Measurements from ENCODE around the gene FAM124B.

FAM124B gene

DNA sequence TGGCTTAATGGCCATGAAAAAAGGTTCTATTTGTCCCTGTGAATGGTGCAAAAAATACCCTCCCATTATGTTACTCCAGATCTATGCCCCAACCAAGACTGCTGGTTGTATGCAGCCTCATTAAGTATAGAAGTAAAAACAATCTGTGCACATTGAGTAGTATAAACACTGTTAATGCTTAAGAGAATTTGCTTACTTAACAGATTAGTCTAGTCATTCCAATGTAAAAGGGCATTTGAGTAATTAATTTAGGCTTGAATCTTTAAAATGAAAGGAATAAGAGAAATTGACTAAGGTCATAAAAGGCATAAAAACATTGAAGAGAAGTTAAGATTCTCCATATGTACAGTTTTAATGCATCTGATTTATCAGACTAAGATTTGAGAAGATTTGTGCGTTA is 51.2 kb downstream of the FAM124B start:
- Histone ChIP-seq H3K4me1 (ENCODE audit: control insufficient read depth, insufficient read depth, low read length) (no peaks in the 10 kb centered on the region), H3K4me3 (ENCODE audit: low read depth, low read length) (no peak overlapping the region), H3K9me3 (ENCODE audit: control insufficient read depth, insufficient read depth, low read length) (no peaks in the 10 kb centered on the region), H3K36me3 (ENCODE audit: control insufficient read depth, insufficient read depth, low read length) (no peaks in the 10 kb centered on the region), H3K27me3 (ENCODE audit: control insufficient read depth, insufficient read depth, low read length) (no peaks in the 10 kb centered on the region), H3K9ac (ENCODE audit: low read depth, low read length) (no peak overlapping the region)

DNA sequence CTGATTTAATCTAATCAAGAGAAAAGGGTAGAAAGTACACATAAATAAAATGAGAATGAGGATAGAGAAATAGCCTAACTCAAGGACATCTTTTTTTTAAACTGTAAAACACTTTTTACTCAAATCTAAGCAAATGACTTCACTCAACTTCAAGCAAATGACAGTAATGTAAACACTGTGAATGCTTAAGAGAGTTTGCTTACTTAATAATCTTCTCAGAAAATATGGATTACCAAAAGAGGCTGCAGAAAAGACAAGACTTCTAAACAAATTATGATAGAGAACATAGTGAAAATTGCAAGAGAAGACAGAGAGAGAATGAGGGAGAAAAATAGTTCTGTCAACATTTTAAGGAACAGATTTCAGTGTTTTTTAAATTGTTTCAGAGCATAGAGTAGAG is 52.5 kb downstream of the FAM124B start:
- Histone ChIP-seq H3K4me3 (ENCODE audit: low read depth, low read length) (no peak overlapping the region), H3K9ac (ENCODE audit: low read depth, low read length) (no peak overlapping the region), H3K4me1 (ENCODE audit: control insufficient read depth, insufficient read depth, low read length) (no peaks in the 10 kb centered on the region), H3K27me3 (ENCODE audit: control insufficient read depth, insufficient read depth, low read length) (no peaks in the 10 kb centered on the region), H3K9me3 (ENCODE audit: control insufficient read depth, insufficient read depth, low read length) (no peaks in the 10 kb centered on the region), H3K36me3 (ENCODE audit: control insufficient read depth, insufficient read depth, low read length) (no peaks in the 10 kb centered on the region)

DNA sequence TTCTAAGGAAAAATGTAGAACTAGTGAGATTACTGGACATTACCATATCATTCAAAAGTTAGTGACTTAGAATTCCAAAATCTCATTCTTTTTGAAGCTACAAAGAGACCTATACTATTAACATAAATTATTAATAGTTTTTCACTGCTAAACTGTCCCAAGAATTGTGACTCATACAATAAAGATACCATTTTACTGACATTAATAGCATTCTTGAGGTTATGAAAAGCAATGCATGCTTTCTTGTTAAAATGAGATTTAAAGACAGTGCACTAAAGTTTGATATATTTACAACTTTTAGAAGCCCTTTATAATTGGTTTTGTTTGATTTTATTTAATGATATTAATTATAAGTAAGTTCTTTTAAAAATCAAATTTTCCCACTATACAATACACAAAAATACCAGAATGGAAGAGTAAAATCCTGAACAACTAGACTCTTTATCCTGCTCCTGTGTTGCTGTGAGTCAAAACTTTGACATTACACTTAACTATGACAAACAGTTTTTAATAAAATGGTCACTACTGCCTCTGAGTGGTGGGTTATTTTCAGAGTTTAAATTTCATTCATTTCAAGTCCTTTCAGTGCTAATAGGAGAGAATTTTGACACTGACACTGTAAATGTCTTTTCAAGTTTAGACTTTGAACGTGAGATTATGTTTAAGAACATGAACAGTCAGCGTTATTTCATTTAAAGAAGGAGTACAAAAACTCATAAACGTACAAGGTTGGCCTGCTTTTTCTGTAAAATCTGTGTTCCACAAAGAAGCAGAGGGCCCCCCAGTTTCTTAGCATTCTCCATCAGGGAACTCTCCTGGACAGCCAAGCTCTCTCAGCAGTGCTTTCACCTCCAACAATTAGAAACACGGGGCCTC is 54.5 kb downstream of the FAM124B start:
- H3K27me3 ChIP-seq (ENCODE audit: control insufficient read depth, insufficient read depth, low read length) = no peaks in the 10 kb centered on the region
- H3K36me3 ChIP-seq (ENCODE audit: control insufficient read depth, insufficient read depth, low read length) = no peaks in the 10 kb centered on the region
- H3K9ac ChIP-seq (ENCODE audit: low read depth, low read length) = no peak overlapping the region
- no peaks in the 10 kb centered on the region for H3K4me1 ChIP-seq (ENCODE audit: control insufficient read depth, insufficient read depth, low read length)
- no peak overlapping the region for H3K4me3 ChIP-seq (ENCODE audit: low read depth, low read length)
- no peaks in the 10 kb centered on the region for H3K9me3 ChIP-seq (ENCODE audit: control insufficient read depth, insufficient read depth, low read length)

DNA sequence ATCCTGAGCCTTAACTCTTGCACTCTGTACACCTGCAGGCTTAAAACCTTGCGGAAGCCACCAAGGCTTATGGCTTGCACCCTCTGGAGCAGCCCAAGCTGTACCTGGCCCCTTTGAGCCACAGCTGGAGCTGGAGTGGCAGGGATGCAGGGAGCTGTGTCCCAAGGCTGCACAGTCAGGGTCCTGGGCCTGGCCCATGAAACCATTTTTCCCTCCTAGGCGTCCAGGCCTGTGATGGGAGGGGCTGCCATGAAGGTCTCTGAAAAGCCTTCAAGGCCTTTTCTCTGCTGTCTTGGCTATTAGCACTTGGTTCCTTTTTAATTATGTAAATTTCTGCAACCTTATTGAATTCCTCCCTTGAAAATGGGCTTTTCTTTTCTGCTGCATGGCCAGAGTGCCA is 56.4 kb downstream of the FAM124B start:
- Histone ChIP-seq H3K27me3 (ENCODE audit: control insufficient read depth, insufficient read depth, low read length) (no peaks in the 10 kb centered on the region), H3K36me3 (ENCODE audit: control insufficient read depth, insufficient read depth, low read length) (no peaks in the 10 kb centered on the region), H3K9ac (ENCODE audit: low read depth, low read length) (no peak overlapping the region), H3K4me1 (ENCODE audit: control insufficient read depth, insufficient read depth, low read length) (no peaks in the 10 kb centered on the region), H3K9me3 (ENCODE audit: control insufficient read depth, insufficient read depth, low read length) (no peaks in the 10 kb centered on the region), H3K4me3 (ENCODE audit: low read depth, low read length) (no peak overlapping the region)

DNA sequence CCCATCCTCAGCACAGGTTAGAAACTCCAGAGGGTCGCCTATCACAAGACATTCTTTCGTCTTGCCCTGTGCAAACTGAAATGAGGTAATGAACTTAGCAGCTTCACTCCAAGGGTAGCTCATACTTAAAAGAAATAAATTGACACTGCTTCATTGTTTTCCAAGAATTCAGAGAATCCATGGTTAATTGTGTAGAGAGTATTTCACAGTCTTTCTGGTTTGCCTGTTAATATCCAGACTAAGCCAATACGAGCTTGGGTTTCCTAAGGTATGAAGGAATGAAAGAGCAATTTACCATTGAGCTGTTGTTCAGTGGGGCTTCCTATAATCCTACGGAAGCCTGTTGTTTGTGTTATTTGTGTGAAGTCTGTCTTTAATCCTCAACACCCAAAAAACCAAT is 58.7 kb downstream of the FAM124B start:
- H3K27me3 ChIP-seq (ENCODE audit: control insufficient read depth, insufficient read depth, low read length) = no peaks in the 10 kb centered on the region
- H3K4me1 ChIP-seq (ENCODE audit: control insufficient read depth, insufficient read depth, low read length) = no peaks in the 10 kb centered on the region
- no peak overlapping the region for H3K4me3 ChIP-seq (ENCODE audit: low read depth, low read length)
- no peaks in the 10 kb centered on the region for H3K9me3 ChIP-seq (ENCODE audit: control insufficient read depth, insufficient read depth, low read length)
- no peaks in the 10 kb centered on the region for H3K36me3 ChIP-seq (ENCODE audit: control insufficient read depth, insufficient read depth, low read length)
- H3K9ac ChIP-seq (ENCODE audit: low read depth, low read length) = no peak overlapping the region

DNA sequence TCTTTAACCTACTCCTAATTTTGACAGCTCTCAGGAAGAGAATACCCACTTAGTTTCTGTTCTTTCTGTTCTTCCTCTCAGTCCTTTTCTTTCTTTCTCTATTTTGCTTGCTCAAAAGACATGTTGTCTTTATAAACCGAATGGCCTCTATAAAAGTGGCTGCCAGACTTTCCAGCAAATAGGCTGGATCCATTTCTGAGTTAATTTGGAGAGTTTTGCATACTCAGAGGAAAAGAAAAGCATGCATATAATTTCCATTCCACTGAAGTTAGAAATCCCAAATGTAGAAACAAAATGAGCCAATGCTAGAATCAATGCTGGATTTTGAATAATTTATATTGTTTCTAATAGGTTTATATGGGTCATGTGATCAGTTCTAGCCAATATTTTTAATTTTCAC is 65.9 kb downstream of the FAM124B start:
- H3K4me3 ChIP-seq (ENCODE audit: low read depth, low read length) = no peak overlapping the region
- H3K36me3 ChIP-seq (ENCODE audit: control insufficient read depth, insufficient read depth, low read length) = no peaks in the 10 kb centered on the region
- no peaks in the 10 kb centered on the region for H3K27me3 ChIP-seq (ENCODE audit: control insufficient read depth, insufficient read depth, low read length)
- H3K9me3 ChIP-seq (ENCODE audit: control insufficient read depth, insufficient read depth, low read length) = no peaks in the 10 kb centered on the region
- H3K4me1 ChIP-seq (ENCODE audit: control insufficient read depth, insufficient read depth, low read length) = no peaks in the 10 kb centered on the region
- no peak overlapping the region for H3K9ac ChIP-seq (ENCODE audit: low read depth, low read length)

DNA sequence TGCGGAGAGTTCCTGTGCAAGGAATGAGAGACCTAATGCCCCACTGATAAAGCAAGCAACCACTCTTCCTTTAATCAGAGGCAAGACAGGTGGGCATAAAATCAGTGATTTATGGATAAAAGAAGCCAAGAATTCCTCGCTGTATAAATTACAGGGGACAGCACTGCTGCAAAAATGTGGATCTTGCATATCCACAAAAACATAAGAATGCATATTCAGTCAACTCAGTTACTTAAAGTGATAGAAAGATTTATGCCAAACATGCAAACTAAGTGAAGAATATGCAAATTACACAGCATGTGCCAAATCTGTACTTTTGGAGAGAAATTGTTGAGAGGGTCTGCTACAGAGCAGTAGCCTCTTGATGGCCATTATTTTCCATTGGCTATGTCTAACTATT is 67.2 kb downstream of the FAM124B start:
- Histone ChIP-seq H3K27me3 (ENCODE audit: control insufficient read depth, insufficient read depth, low read length) (no peaks in the 10 kb centered on the region), H3K4me3 (ENCODE audit: low read depth, low read length) (no peak overlapping the region), H3K36me3 (ENCODE audit: control insufficient read depth, insufficient read depth, low read length) (no peaks in the 10 kb centered on the region), H3K9me3 (ENCODE audit: control insufficient read depth, insufficient read depth, low read length) (no peaks in the 10 kb centered on the region), H3K4me1 (ENCODE audit: control insufficient read depth, insufficient read depth, low read length) (no peaks in the 10 kb centered on the region), H3K9ac (ENCODE audit: low read depth, low read length) (no peak overlapping the region)

DNA sequence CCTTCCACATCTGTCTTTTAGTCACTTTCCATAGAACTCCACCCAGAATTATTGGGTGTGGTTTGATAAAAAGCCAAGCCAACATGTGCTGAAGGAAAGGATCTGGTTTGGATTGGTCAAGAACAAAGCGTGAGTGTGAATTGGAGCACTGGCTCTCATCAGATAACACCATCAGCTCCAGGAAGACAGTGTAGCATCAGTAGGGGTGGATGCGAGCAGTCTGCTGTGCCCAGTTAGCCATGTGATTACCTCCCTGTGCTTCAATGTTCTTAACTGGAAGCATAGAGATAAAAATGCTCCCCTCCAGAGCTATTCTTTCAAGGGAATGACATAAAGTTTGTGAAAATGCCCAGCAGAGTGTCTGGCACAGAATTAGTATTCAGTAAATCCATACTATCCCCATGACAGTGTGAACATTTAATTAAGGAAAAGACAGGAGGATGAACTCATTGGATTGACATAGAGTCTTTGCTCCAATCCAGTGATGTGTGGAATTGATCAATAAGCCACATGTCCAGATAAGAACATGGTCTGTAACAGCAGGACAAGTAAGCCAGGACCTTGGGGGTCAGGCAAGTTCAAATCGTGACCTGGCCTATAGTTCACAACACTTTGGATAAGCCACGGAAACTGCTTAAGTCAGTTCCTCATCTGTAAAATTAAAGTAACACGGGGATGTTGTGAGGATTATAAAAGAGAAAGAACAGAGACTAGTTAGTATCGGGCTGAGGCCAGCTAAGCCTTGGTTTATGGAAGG is 68.0 kb downstream of the FAM124B start:
- Histone ChIP-seq H3K27me3 (ENCODE audit: control insufficient read depth, insufficient read depth, low read length) (no peaks in the 10 kb centered on the region), H3K4me3 (ENCODE audit: low read depth, low read length) (no peak overlapping the region), H3K36me3 (ENCODE audit: control insufficient read depth, insufficient read depth, low read length) (no peaks in the 10 kb centered on the region), H3K4me1 (ENCODE audit: control insufficient read depth, insufficient read depth, low read length) (no peaks in the 10 kb centered on the region), H3K9me3 (ENCODE audit: control insufficient read depth, insufficient read depth, low read length) (no peaks in the 10 kb centered on the region), H3K9ac (ENCODE audit: low read depth, low read length) (no peak overlapping the region)

DNA sequence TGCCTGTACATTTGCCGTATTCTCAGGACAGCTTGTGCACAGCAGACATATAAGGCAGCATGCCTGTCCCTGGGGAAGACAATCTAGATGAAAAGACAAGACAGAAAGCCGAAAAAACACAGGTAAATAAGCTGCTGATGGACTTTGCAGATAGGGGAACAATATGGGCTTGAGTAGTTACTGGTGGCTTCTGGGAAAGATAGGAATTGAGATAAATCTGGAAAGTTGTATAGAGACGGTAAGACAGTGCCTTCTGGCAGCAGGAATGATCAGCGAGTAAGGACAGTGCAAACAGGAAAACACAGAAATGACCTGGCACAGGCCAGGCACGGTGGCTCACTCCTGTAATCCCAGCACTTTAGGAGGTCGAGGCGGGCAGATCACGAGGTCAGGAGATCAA is 70.2 kb downstream of the FAM124B start:
- Histone ChIP-seq H3K27me3 (ENCODE audit: control insufficient read depth, insufficient read depth, low read length) (no peaks in the 10 kb centered on the region), H3K4me1 (ENCODE audit: control insufficient read depth, insufficient read depth, low read length) (no peaks in the 10 kb centered on the region), H3K36me3 (ENCODE audit: control insufficient read depth, insufficient read depth, low read length) (no peaks in the 10 kb centered on the region), H3K4me3 (ENCODE audit: low read depth, low read length) (no peak overlapping the region), H3K9me3 (ENCODE audit: control insufficient read depth, insufficient read depth, low read length) (no peaks in the 10 kb centered on the region), H3K9ac (ENCODE audit: low read depth, low read length) (no peak overlapping the region)

DNA sequence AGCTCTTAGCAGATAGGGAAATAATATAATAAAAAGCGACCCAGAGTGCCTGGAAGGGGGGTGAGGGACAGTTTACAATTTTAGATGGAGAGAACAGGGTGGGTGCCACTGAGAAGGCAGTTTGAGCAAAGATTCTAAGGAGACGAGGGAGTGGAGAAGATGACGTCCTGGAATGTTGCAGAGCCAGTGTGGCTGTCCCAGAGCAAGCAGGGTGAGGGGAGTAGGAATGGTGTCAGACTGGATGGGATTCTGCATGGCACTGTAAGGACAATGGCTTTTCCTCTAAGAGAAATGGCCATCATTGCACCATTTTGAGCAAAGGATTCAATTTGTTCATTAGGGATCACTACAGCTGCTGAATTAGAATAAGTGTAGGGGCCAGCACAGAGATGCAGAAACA is 73.1 kb downstream of the FAM124B start:
- H3K9me3 ChIP-seq (ENCODE audit: control insufficient read depth, insufficient read depth, low read length) = no peaks in the 10 kb centered on the region
- no peak overlapping the region for H3K4me3 ChIP-seq (ENCODE audit: low read depth, low read length)
- no peak overlapping the region for H3K9ac ChIP-seq (ENCODE audit: low read depth, low read length)

More for the DNA sequence above, 73.1 kb downstream of the FAM124B start:
- H3K4me1 ChIP-seq (ENCODE audit: control insufficient read depth, insufficient read depth, low read length) = no peaks in the 10 kb centered on the region
- H3K36me3 ChIP-seq (ENCODE audit: control insufficient read depth, insufficient read depth, low read length) = no peaks in the 10 kb centered on the region
- no peaks in the 10 kb centered on the region for H3K27me3 ChIP-seq (ENCODE audit: control insufficient read depth, insufficient read depth, low read length)

All from iPS-15b (cell line).